ENCODE data around the gene ARSA. TPM values are rescaled to one million over a fixed set of nuclear protein-coding genes. Genes with fewer than 3 reads are reported as not detected.

The ARSA gene
- total and polyA plus RNA-seq, 2 of the 13 experiments (the other 11 are each of a cell fraction or from before 2014, with no cell fraction given): 9.0 to 11.5 TPM

DNA sequence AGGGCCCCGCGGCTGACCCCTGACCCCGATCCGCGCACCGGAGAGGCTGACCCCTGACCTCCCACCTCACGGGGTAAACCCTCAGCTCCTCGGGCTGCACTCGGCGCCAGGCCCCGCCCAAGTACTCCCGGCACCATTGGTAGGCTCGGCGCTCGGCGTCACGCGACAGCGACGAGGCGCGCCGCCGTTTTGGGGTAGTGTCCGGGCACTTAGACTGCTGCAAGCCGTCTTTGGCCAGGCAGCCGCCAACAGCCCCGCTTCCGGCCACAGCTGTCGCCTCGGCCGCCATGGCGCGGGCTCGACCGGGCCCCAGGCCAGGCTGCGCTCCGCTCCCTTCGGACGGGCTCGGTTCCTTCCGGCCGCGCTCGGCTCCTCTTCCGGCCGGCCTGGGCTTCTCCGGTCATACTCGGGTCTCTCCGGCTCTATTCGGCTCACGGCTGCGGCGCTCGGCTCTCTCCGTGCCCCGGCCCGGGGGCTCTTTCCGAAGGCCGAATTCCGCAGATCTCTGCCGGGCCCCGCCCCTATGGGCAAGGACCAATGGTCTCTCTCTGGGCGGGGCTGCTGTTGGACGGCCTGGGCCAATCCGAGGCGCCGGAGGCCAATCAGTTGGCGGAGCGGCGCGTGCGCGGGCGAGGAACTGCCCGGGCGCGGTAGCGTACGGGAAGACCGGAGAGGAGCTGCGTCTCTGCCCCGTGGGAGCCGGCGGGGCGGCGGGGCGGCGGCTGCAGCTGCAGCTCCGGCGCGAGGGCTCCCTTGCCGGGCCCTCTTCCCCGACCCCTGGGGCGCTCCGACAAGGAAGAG is 45.3 kb downstream of the ARSA start, which contains the start of gene CHKB (continued):
- TF ChIP-seq, protein P1, sequence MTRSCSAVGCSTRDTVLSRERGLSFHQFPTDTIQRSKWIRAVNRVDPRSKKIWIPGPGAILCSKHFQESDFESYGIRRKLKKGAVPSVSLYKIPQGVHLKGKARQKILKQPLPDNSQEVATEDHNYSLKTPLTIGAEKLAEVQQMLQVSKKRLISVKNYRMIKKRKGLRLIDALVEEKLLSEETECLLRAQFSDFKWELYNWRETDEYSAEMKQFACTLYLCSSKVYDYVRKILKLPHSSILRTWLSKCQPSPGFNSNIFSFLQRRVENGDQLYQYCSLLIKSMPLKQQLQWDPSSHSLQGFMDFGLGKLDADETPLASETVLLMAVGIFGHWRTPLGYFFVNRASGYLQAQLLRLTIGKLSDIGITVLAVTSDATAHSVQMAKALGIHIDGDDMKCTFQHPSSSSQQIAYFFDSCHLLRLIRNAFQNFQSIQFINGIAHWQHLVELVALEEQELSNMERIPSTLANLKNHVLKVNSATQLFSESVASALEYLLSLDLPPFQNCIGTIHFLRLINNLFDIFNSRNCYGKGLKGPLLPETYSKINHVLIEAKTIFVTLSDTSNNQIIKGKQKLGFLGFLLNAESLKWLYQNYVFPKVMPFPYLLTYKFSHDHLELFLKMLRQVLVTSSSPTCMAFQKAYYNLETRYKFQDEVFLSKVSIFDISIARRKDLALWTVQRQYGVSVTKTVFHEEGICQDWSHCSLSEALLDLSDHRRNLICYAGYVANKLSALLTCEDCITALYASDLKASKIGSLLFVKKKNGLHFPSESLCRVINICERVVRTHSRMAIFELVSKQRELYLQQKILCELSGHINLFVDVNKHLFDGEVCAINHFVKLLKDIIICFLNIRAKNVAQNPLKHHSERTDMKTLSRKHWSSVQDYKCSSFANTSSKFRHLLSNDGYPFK (CRISPR knock-in tag; IDR thresholded peaks at IDR 0.05; ENCODE audit: borderline replicate concordance): peak; percentile 86; the same call in 1 of the 2 replicates
- TF ChIP-seq ZFAT (CRISPR knock-in tag; conservative IDR thresholded peaks at IDR 0.05) (no peak), ARNT2 (CRISPR knock-in tag; IDR thresholded peaks at IDR 0.05; ENCODE audit: low read depth) (peak; percentile 40), FOXP1 (IDR thresholded peaks at IDR 0.05) (no peak), FOXP1 (CRISPR knock-in tag; IDR thresholded peaks at IDR 0.05) (no peak), TBL1XR1 (IDR thresholded peaks at IDR 0.05; ENCODE audit: borderline replicate concordance, low read length, partially characterized antibody) (no peak), HMGA1 (CRISPR knock-in tag; conservative IDR thresholded peaks at IDR 0.05) (no peak), ZNF33B (CRISPR knock-in tag; IDR thresholded peaks at IDR 0.05) (peak; percentile 18; the same call in 1 of the 2 replicates), PCBP2 (optimal IDR thresholded peaks at IDR 0.05; ENCODE audit: low read depth, low read length, poor library complexity, severe bottlenecking) (no peak), MAF1 (CRISPR knock-in tag; IDR thresholded peaks at IDR 0.05; ENCODE audit: borderline replicate concordance) (no peak), CBX1 (IDR thresholded peaks at IDR 0.05; ENCODE audit: low read depth) (no peak), RCOR2 (CRISPR knock-in tag; IDR thresholded peaks at IDR 0.05) (0 out of 2 replicates have a peak, but pooled peaks have one; percentile 28), MED8 (CRISPR knock-in tag; IDR thresholded peaks at IDR 0.05; ENCODE audit: insufficient replicate concordance) (no peak), ZNF660 (CRISPR knock-in tag; IDR thresholded peaks at IDR 0.05; ENCODE audit: borderline replicate concordance, low read depth) (no peak), HNRNPUL1 (IDR thresholded peaks at IDR 0.05; ENCODE audit: low read depth, low read length) (no peak), SAFB2 (CRISPR knock-in tag; IDR thresholded peaks at IDR 0.05; ENCODE audit: borderline replicate concordance, low read depth) (peak; percentile 95), RAD51 (IDR thresholded peaks at IDR 0.05; ENCODE audit: borderline replicate concordance) (no peak)
- TF ChIP-seq, protein P2, sequence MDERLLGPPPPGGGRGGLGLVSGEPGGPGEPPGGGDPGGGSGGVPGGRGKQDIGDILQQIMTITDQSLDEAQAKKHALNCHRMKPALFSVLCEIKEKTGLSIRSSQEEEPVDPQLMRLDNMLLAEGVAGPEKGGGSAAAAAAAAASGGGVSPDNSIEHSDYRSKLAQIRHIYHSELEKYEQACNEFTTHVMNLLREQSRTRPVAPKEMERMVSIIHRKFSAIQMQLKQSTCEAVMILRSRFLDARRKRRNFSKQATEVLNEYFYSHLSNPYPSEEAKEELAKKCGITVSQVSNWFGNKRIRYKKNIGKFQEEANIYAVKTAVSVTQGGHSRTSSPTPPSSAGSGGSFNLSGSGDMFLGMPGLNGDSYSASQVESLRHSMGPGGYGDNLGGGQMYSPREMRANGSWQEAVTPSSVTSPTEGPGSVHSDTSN (CRISPR knock-in tag; IDR thresholded peaks at IDR 0.05): no peak
- TF ChIP-seq, protein P3, sequence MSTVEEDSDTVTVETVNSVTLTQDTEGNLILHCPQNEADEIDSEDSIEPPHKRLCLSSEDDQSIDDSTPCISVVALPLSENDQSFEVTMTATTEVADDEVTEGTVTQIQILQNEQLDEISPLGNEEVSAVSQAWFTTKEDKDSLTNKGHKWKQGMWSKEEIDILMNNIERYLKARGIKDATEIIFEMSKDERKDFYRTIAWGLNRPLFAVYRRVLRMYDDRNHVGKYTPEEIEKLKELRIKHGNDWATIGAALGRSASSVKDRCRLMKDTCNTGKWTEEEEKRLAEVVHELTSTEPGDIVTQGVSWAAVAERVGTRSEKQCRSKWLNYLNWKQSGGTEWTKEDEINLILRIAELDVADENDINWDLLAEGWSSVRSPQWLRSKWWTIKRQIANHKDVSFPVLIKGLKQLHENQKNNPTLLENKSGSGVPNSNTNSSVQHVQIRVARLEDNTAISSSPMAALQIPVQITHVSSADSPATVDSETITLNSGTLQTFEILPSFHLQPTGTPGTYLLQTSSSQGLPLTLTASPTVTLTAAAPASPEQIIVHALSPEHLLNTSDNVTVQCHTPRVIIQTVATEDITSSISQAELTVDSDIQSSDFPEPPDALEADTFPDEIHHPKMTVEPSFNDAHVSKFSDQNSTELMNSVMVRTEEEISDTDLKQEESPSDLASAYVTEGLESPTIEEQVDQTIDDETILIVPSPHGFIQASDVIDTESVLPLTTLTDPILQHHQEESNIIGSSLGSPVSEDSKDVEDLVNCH (CRISPR knock-in tag; IDR thresholded peaks at IDR 0.05): no peak
- TF ChIP-seq, protein P4, sequence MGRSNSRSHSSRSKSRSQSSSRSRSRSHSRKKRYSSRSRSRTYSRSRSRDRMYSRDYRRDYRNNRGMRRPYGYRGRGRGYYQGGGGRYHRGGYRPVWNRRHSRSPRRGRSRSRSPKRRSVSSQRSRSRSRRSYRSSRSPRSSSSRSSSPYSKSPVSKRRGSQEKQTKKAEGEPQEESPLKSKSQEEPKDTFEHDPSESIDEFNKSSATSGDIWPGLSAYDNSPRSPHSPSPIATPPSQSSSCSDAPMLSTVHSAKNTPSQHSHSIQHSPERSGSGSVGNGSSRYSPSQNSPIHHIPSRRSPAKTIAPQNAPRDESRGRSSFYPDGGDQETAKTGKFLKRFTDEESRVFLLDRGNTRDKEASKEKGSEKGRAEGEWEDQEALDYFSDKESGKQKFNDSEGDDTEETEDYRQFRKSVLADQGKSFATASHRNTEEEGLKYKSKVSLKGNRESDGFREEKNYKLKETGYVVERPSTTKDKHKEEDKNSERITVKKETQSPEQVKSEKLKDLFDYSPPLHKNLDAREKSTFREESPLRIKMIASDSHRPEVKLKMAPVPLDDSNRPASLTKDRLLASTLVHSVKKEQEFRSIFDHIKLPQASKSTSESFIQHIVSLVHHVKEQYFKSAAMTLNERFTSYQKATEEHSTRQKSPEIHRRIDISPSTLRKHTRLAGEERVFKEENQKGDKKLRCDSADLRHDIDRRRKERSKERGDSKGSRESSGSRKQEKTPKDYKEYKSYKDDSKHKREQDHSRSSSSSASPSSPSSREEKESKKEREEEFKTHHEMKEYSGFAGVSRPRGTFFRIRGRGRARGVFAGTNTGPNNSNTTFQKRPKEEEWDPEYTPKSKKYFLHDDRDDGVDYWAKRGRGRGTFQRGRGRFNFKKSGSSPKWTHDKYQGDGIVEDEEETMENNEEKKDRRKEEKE (IDR thresholded peaks at IDR 0.05): no peak

Measured in HepG2 (cell line).